H1 (cell line): ENCODE results near the gene RASGRF1. TPM values are rescaled to one million over a fixed set of nuclear protein-coding genes. Genes with fewer than 3 reads are reported as not detected.

Source experiments
- CTCF ChIA-PET: fragments of 300-600 bp; sonication (Branson Sonifier 250); formaldehyde crosslinking; loops from one replicate; lab custom pipeline; 2021; ENCODE audit not compliant: partially characterized antibody; lab: Charles Lee
- POLR2A ChIA-PET: fragments of 300-600 bp; sonication (Branson Sonifier 250); formaldehyde crosslinking; loops from one replicate; lab custom pipeline; 2021; ENCODE audit warnings: inconsistent platforms; ENCODE audit not compliant: partially characterized antibody; lab: Charles Lee
- DNase-seq, 2 experiments: peaks; one replicate each; pipeline versions ENCODE4 v3.0.0 to v3.0.0-alpha.2; 2010 to 2022; ENCODE audit warnings: low spot score in 2 of 2, low read depth in 1 of 2, mixed read lengths in 1 of 2
- FAIRE-seq: peaks from 2 replicates; lab custom pipeline; 2011; peaks lifted over from hg19 to GRCh38; lab: Jason Lieb, UNC
- H2AFZ ChIP-seq: 2 replicates; pipeline ENCODE4 v1.8.1; 2012; ENCODE audit warnings: low read length, inconsistent platforms
- H2AK5ac ChIP-seq: 2 replicates; pipeline ENCODE4 v1.6.1; 2013; ENCODE audit warnings: low read depth, low read length
- H2BK120ac ChIP-seq: replicated peaks from 2 replicates; pipeline ENCODE3; 2013; ENCODE audit warnings: low read depth, low read length, inconsistent platforms
- H2BK12ac ChIP-seq: 2 replicates; pipeline ENCODE4 v1.6.1; 2013; ENCODE audit warnings: low read depth, low read length
- H2BK15ac ChIP-seq: 2 replicates; pipeline ENCODE4 v1.6.1; 2013; ENCODE audit warnings: low read length
- H2BK20ac ChIP-seq: 2 replicates; pipeline ENCODE4 v1.6.1; 2013; ENCODE audit warnings: low read length
- H2BK5ac ChIP-seq: 2 replicates; pipeline ENCODE4 v1.6.1; 2013; ENCODE audit warnings: low read depth, low read length
- H3K14ac ChIP-seq: 2 replicates; pipeline ENCODE4 v1.6.1; 2013; ENCODE audit warnings: inconsistent platforms; ENCODE audit not compliant: insufficient read length
- H3K18ac ChIP-seq: 2 replicates; pipeline ENCODE4 v1.6.1; 2013; ENCODE audit warnings: low read length; ENCODE audit errors: extremely low read depth
- H3K23ac ChIP-seq: 2 replicates; pipeline ENCODE4 v1.6.1; 2013; ENCODE audit warnings: inconsistent platforms; ENCODE audit not compliant: insufficient read length
- H3K23me2 ChIP-seq: 2 replicates; pipeline ENCODE4 v1.6.1; 2013; ENCODE audit warnings: low read depth, low read length
- H3K27ac ChIP-seq: 2 replicates; pipeline ENCODE4 v1.6.1; 2011; ENCODE audit warnings: low read depth, low read length, inconsistent platforms
- H3K27me3 ChIP-seq, 4 experiments: replicated peaks in 1 of 4; 1 replicate in 1 of 4; 2 replicates in 3 of 4; pipeline versions ENCODE4 v1.6.1 to v1.8.1; 2011 to 2013; ENCODE audit warnings: low read length in 3 of 4, mild to moderate bottlenecking in 3 of 4, inconsistent platforms in 2 of 4, mixed read lengths in 2 of 4, moderate library complexity in 1 of 4; ENCODE audit not compliant: control insufficient read depth in 3 of 4, insufficient read depth in 3 of 4; ENCODE audit errors: extremely low read depth in 1 of 4
- H3K36me3 ChIP-seq, 4 experiments: 2 replicates each; pipeline versions ENCODE4 v1.6.1 to v1.8.1; 2011 to 2013; ENCODE audit warnings: mild to moderate bottlenecking in 4 of 4, low read length in 3 of 4, moderate library complexity in 2 of 4, control low read depth in 1 of 4, inconsistent platforms in 1 of 4; ENCODE audit not compliant: insufficient read depth in 4 of 4, control insufficient read depth in 2 of 4
- H3K4ac ChIP-seq: replicated peaks from 2 replicates; pipeline ENCODE3; 2013; ENCODE audit warnings: low read length, low read depth, mixed read lengths, inconsistent platforms; ENCODE audit not compliant: insufficient read length
- H3K4me1 ChIP-seq, 4 experiments: replicated peaks in 1 of 4; 1 replicate in 1 of 4; 2 replicates in 3 of 4; pipeline versions ENCODE4 v1.6.1 to v1.8.1; 2011 to 2013; ENCODE audit warnings: low read length in 3 of 4, inconsistent platforms in 2 of 4, mixed read lengths in 1 of 4; ENCODE audit not compliant: insufficient read depth in 4 of 4, control insufficient read depth in 3 of 4
- H3K4me2 ChIP-seq, 2 experiments: 2 replicates each; pipeline versions ENCODE4 v1.6.1 to v1.8.1; 2011 to 2013; ENCODE audit warnings: low read depth in 2 of 2, low read length in 2 of 2, control low read depth in 1 of 2, inconsistent platforms in 1 of 2, mild to moderate bottlenecking in 1 of 2; ENCODE audit not compliant: insufficient read depth in 1 of 2
- H3K4me3 ChIP-seq, 4 experiments: fragments of 200-600, 300-600 bp in 1 of 4; sonication (generic), shearing (Covaris generic), sonication (Bioruptor Twin) in 1 of 4; 2 replicates each; pipeline versions ENCODE4 v1.5.1 to v1.8.1; 2011 to 2016; ENCODE audit warnings: low read length in 4 of 4, low read depth in 3 of 4, control low read depth in 2 of 4, inconsistent platforms in 2 of 4, mild to moderate bottlenecking in 2 of 4, mixed read lengths in 1 of 4, moderate library complexity in 1 of 4; ENCODE audit not compliant: insufficient read depth in 2 of 4; ENCODE audit errors: extremely low read depth in 1 of 4
- H3K56ac ChIP-seq: replicated peaks from 2 replicates; pipeline ENCODE3; 2013; ENCODE audit warnings: low read depth, mild to moderate bottlenecking, mixed read lengths, low read length, inconsistent platforms; ENCODE audit not compliant: insufficient read length
- H3K79me1 ChIP-seq: 2 replicates; pipeline ENCODE4 v1.6.1; 2013; ENCODE audit warnings: low read depth, low read length, control low read depth
- H3K79me2 ChIP-seq, 2 experiments: 2 replicates each; pipeline versions ENCODE4 v1.6.1 to v1.8.1; 2012 to 2013; ENCODE audit warnings: low read length in 2 of 2, mild to moderate bottlenecking in 2 of 2, inconsistent platforms in 1 of 2; ENCODE audit not compliant: insufficient read depth in 2 of 2, control insufficient read depth in 1 of 2
- H3K9ac ChIP-seq, 4 experiments: replicated peaks in 1 of 4; 1 replicate in 1 of 4; 2 replicates in 3 of 4; pipeline versions ENCODE4 v1.6.1 to v1.8.1; 2011 to 2013; ENCODE audit warnings: low read depth in 3 of 4, low read length in 3 of 4, control low read depth in 2 of 4, mild to moderate bottlenecking in 2 of 4, moderate library complexity in 2 of 4, inconsistent platforms in 1 of 4; ENCODE audit errors: extremely low read depth in 1 of 4
- H3K9me3 ChIP-seq, 2 experiments: 2 replicates each; pipeline versions ENCODE4 v1.6.1 to v1.8.1; 2012 to 2013; ENCODE audit warnings: mild to moderate bottlenecking in 2 of 2, moderate library complexity in 2 of 2, control low read depth in 1 of 2, inconsistent platforms in 1 of 2, low read depth in 1 of 2, low read length in 1 of 2, mixed read lengths in 1 of 2; ENCODE audit not compliant: insufficient read depth in 2 of 2
- H4K20me1 ChIP-seq, 2 experiments: replicated peaks in 1 of 2; 2 replicates each; pipeline versions ENCODE3 to v1.8.1; 2011 to 2013; ENCODE audit warnings: inconsistent platforms in 2 of 2, low read length in 2 of 2, mild to moderate bottlenecking in 1 of 2; ENCODE audit not compliant: insufficient read depth in 2 of 2, control insufficient read depth in 1 of 2
- H4K5ac ChIP-seq: 2 replicates; pipeline ENCODE4 v1.6.1; 2013; ENCODE audit warnings: low read length, low read depth, mixed read lengths, inconsistent platforms; ENCODE audit not compliant: insufficient read length
- H4K8ac ChIP-seq: 2 replicates; pipeline ENCODE4 v1.8.0; 2013; ENCODE audit warnings: mild to moderate bottlenecking, moderate library complexity, low read length, inconsistent platforms; ENCODE audit not compliant: insufficient read depth; ENCODE audit errors: extremely low read depth
- H4K91ac ChIP-seq: replicated peaks from 2 replicates; pipeline ENCODE3; 2013; ENCODE audit warnings: low read length, mixed read lengths, inconsistent platforms; ENCODE audit not compliant: insufficient read length
- KDM5A ChIP-seq: fragments of 200-600 bp; IDR thresholded peaks from 2 replicates; pipeline ENCODE4 v1.7.1; 2012; ENCODE audit warnings: mild to moderate bottlenecking, low read length, inconsistent platforms, mixed read lengths
- WGBS, 2 experiments: shearing (Covaris generic) in 1 of 2; methylation state at CpG; one replicate each; pipeline versions ENCODE4 v1.1.6 to v1.1.7; 2013 to 2015; ENCODE audit warnings: low lambda C conversion rate in 2 of 2, mixed read lengths in 2 of 2, inconsistent platforms in 1 of 2, low coverage in 1 of 2, missing lambda C conversion rate in 1 of 2; ENCODE audit not compliant: insufficient replicate concordance in 2 of 2, insufficient coverage in 1 of 2, insufficient read length in 1 of 2; ENCODE audit errors: extremely low coverage in 1 of 2, missing lambda C conversion rate in 1 of 2; 5-methylcytosine and 5-hydroxymethylcytosine counted together
- polyA plus RNA-seq, 7 experiments: library from polyadenylated mRNA; depleted of rRNA in 3 of 7; stranded (reverse) in 5 of 7; unstranded in 2 of 7; fragments of >200 nt in 5 of 7; fragments of 200-250 nt in 2 of 7; gene quantifications; 1 replicate in 5 of 7; 2 replicates in 1 of 7; 4 replicates in 1 of 7; pipeline versions ENCODE4 v1.2.1 to v1.2.3, GENCODE V29; 2011 to 2013; ENCODE audit warnings: missing spikeins in 2 of 7, mixed read lengths in 2 of 7
- total RNA-seq: library from RNA; stranded (reverse); fragmentation: NEBNext Ultra II Directional; extraction: Animal tissue kit (Norgen Biotek cat#: 25700); gene quantifications from 2 replicates; pipeline ENCODE4 v1.2.1, GENCODE V29; 2021

Gene RASGRF1
- total and polyA plus RNA-seq, 2 of the 8 experiments (the other 6 are each of a cell fraction or from before 2014, with no cell fraction given): 0.42 to 0.67 TPM

- H3K18ac ChIP-seq: no peak overlapping the region
- H3K4me3 ChIP-seq: no peak overlapping the region
- H4K8ac ChIP-seq: no peak overlapping the region
- no peak overlapping the region for H2BK15ac ChIP-seq
- POLR2A ChIA-PET: interaction anchor here (1.2 kb wide), 1 partner anchor 32 kb away, joined by 3 read pairs; the partner anchor contains the start of gene CTSH
- H4K91ac ChIP-seq: no peak overlapping the region
- no peak overlapping the region; a peak in 1 of 7 replicates for H3K9ac ChIP-seq
- H3K27me3 ChIP-seq: peaks cover 0 to 13% (median 8%) of the 10 kb centered on the region in 4 experiments; a peak in 3 of 7 replicates
- H3K4ac ChIP-seq: no peak overlapping the region
- H2BK20ac ChIP-seq: no peak overlapping the region
- no peak overlapping the region for H3K23ac ChIP-seq
- H4K5ac ChIP-seq: no peak overlapping the region
- H3K27ac ChIP-seq: no peak overlapping the region
- no peaks in the 10 kb centered on the region for H3K23me2 ChIP-seq
- no peak overlapping the region for H3K4me2 ChIP-seq
- no peak overlapping the region for H3K56ac ChIP-seq
- H2AFZ ChIP-seq: no peak overlapping the region
- H2BK120ac ChIP-seq: no peak overlapping the region
- H3K4me1 ChIP-seq: peaks cover 0 to 3% (median 0%) of the 10 kb centered on the region in 4 experiments; a peak in 2 of 7 replicates
- CTCF ChIA-PET: interaction anchor here (1.3 to 8.1 kb wide), 9 partner anchors 8 to 208 kb away, joined by 3 to 123 read pairs (median 6); no protein-coding TSS in a partner anchor
- no peaks in the 10 kb centered on the region for H3K9me3 ChIP-seq
- 88% methylated on average over 7 of the region's 7 CpGs; no CpG with 5 or more reads in 1 of the 2 experiments for WGBS, 2 experiments
- no peaks in the 10 kb centered on the region for H4K20me1 ChIP-seq
- no peak overlapping the region for H2BK12ac ChIP-seq
- H3K79me1 ChIP-seq: no peaks in the 10 kb centered on the region
- DNase-seq (no peak), FAIRE-seq (no peak)
- no peak overlapping the region for H3K14ac ChIP-seq
- H2BK5ac ChIP-seq: no peak overlapping the region
- H2AK5ac ChIP-seq: no peak overlapping the region
- H3K79me2 ChIP-seq: no peaks in the 10 kb centered on the region
- no peaks in the 10 kb centered on the region for H3K36me3 ChIP-seq
- no peak for TF ChIP-seq KDM5A
These were observed 113.9 kb downstream of the RASGRF1 start for GRCh38 chr15:78976691-78977090.
